GM23338 (cell line): ENCODE results near the gene AADAC.

Experiments
- CREB1 ChIP-seq: fragments of 250-450 bp; sonication (Bioruptor Pico); IDR thresholded peaks from 2 replicates; pipeline ENCODE4 v1.5.0; 2020; ENCODE audit warnings: low read depth, mild to moderate bottlenecking, moderate library complexity
- EZH2 ChIP-seq: fragments of 200-600 bp; sonication (generic); IDR thresholded peaks from one replicate; pipeline ENCODE4 v1.8.0; 2017; ENCODE audit warnings: antibody characterized with exemption, mild to moderate bottlenecking, low read depth; ENCODE audit not compliant: unreplicated experiment
- EZH2phosphoT487 ChIP-seq: fragments of 200-600 bp; sonication (generic); IDR thresholded peaks from one replicate; pipeline ENCODE4 v1.8.1; 2018; ENCODE audit warnings: antibody characterized with exemption; ENCODE audit not compliant: unreplicated experiment
- JUNB ChIP-seq: IDR thresholded peaks from one replicate; pipeline ENCODE4 v1.6.1; 2016; ENCODE audit warnings: antibody characterized with exemption; ENCODE audit not compliant: unreplicated experiment
- NANOG ChIP-seq: IDR thresholded peaks from 2 replicates; pipeline ENCODE4 v1.6.1; 2016; ENCODE audit warnings: antibody characterized with exemption, borderline replicate concordance
- POLR2AphosphoS5 ChIP-seq: IDR thresholded peaks from 2 replicates; pipeline ENCODE4 v1.6.1; 2016; ENCODE audit warnings: antibody characterized with exemption, low read depth
- STAT1 ChIP-seq: IDR thresholded peaks from one replicate; pipeline ENCODE4 v1.6.1; 2016; ENCODE audit warnings: antibody characterized with exemption; ENCODE audit not compliant: unreplicated experiment
- ZNF114 ChIP-seq: fragments of 250-450 bp; sonication (Bioruptor Pico); IDR thresholded peaks from 2 replicates; pipeline ENCODE4 v1.5.0; 2020; ENCODE audit warnings: mild to moderate bottlenecking, moderate library complexity
- ZNF331 ChIP-seq: fragments of 250-450 bp; sonication (Bioruptor Pico); IDR thresholded peaks from 2 replicates; pipeline ENCODE4 v1.5.0; 2020; ENCODE audit warnings: low read depth, mild to moderate bottlenecking, moderate library complexity
- TF ChIP-seq, protein P1 (sequence below), 2 experiments: fragments of 200-600 bp in 1 of 2; sonication (generic) in 1 of 2; conservative IDR thresholded peaks; 2 replicates each; pipeline versions ENCODE4 v1.5.1 to v1.6.1; 2016 to 2017; ENCODE audit warnings: antibody characterized with exemption in 2 of 2, low read depth in 2 of 2, mild to moderate bottlenecking in 2 of 2, moderate library complexity in 1 of 2
- TF ChIP-seq, protein P2 (sequence below): IDR thresholded peaks from one replicate; pipeline ENCODE4 v1.6.1; 2018; ENCODE audit warnings: antibody characterized with exemption; ENCODE audit not compliant: unreplicated experiment

- TF ChIP-seq, protein P1, sequence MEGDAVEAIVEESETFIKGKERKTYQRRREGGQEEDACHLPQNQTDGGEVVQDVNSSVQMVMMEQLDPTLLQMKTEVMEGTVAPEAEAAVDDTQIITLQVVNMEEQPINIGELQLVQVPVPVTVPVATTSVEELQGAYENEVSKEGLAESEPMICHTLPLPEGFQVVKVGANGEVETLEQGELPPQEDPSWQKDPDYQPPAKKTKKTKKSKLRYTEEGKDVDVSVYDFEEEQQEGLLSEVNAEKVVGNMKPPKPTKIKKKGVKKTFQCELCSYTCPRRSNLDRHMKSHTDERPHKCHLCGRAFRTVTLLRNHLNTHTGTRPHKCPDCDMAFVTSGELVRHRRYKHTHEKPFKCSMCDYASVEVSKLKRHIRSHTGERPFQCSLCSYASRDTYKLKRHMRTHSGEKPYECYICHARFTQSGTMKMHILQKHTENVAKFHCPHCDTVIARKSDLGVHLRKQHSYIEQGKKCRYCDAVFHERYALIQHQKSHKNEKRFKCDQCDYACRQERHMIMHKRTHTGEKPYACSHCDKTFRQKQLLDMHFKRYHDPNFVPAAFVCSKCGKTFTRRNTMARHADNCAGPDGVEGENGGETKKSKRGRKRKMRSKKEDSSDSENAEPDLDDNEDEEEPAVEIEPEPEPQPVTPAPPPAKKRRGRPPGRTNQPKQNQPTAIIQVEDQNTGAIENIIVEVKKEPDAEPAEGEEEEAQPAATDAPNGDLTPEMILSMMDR (conservative IDR thresholded peaks at IDR 0.05; ENCODE audit: low read depth in 2 of 2), result no peak
- TF ChIP-seq POLR2AphosphoS5 (no peak), EZH2 (no peak), JUNB (no peak), STAT1 (no peak), EZH2phosphoT487 (no peak), CREB1 (CRISPR knock-in tag) (no peak), NANOG (no peak), ZNF114 (no peak), ZNF331 (CRISPR knock-in tag) (no peak)
- TF ChIP-seq, protein P2, sequence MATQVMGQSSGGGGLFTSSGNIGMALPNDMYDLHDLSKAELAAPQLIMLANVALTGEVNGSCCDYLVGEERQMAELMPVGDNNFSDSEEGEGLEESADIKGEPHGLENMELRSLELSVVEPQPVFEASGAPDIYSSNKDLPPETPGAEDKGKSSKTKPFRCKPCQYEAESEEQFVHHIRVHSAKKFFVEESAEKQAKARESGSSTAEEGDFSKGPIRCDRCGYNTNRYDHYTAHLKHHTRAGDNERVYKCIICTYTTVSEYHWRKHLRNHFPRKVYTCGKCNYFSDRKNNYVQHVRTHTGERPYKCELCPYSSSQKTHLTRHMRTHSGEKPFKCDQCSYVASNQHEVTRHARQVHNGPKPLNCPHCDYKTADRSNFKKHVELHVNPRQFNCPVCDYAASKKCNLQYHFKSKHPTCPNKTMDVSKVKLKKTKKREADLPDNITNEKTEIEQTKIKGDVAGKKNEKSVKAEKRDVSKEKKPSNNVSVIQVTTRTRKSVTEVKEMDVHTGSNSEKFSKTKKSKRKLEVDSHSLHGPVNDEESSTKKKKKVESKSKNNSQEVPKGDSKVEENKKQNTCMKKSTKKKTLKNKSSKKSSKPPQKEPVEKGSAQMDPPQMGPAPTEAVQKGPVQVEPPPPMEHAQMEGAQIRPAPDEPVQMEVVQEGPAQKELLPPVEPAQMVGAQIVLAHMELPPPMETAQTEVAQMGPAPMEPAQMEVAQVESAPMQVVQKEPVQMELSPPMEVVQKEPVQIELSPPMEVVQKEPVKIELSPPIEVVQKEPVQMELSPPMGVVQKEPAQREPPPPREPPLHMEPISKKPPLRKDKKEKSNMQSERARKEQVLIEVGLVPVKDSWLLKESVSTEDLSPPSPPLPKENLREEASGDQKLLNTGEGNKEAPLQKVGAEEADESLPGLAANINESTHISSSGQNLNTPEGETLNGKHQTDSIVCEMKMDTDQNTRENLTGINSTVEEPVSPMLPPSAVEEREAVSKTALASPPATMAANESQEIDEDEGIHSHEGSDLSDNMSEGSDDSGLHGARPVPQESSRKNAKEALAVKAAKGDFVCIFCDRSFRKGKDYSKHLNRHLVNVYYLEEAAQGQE, result no peak
Measured at GRCh38 chr3:151774235-151774634, 39.7 kb upstream of the AADAC start.
